Liver (tissue), 3 donors: ENCODE results near the gene MYO16.

ENCODE experiments used
- EGR1 ChIP-seq, 2 donors: IDR thresholded peaks; 2 replicates each; pipeline ENCODE4 v1.6.1; 2016 to 2018; ENCODE audit warnings: antibody characterized with exemption in 2 of 2, low read depth in 2 of 2
- FOXA1 ChIP-seq: IDR thresholded peaks from 2 replicates; pipeline ENCODE4 v1.6.1; 2016; ENCODE audit warnings: antibody characterized with exemption
- GABPA ChIP-seq, 2 donors: IDR thresholded peaks in 1 of 2; conservative IDR thresholded peaks in 1 of 2; 2 replicates each; pipeline ENCODE4 v1.6.1; 2016; ENCODE audit warnings: antibody characterized with exemption in 2 of 2, mild to moderate bottlenecking in 1 of 2, moderate library complexity in 1 of 2
- HNF4A ChIP-seq, 2 donors: conservative IDR thresholded peaks; 2 replicates each; pipeline ENCODE4 v1.6.1; 2016; ENCODE audit warnings: antibody characterized with exemption in 2 of 2, mild to moderate bottlenecking in 2 of 2
- HNF4G ChIP-seq: IDR thresholded peaks from 2 replicates; pipeline ENCODE4 v1.6.1; 2016; ENCODE audit warnings: antibody characterized with exemption
- RAD21 ChIP-seq, 2 donors: IDR thresholded peaks; 2 replicates each; pipeline ENCODE4 v1.6.1; 2016; ENCODE audit warnings: antibody characterized with exemption in 2 of 2, mild to moderate bottlenecking in 2 of 2
- RXRA ChIP-seq, 2 donors: IDR thresholded peaks; 2 replicates each; pipeline ENCODE4 v1.6.1; 2017 to 2018; ENCODE audit warnings: antibody characterized with exemption in 2 of 2, mild to moderate bottlenecking in 1 of 2
- SP1 ChIP-seq: IDR thresholded peaks from 2 replicates; pipeline ENCODE4 v1.6.1; 2018; ENCODE audit warnings: antibody characterized with exemption, mild to moderate bottlenecking
- TF ChIP-seq, protein P1 (sequence below): fragments of 150-350 bp; IDR thresholded peaks from 2 replicates; pipeline ENCODE4 v1.5.1; 2017; ENCODE audit warnings: improper control_type of control experiment, low read depth, low read length; ENCODE audit not compliant: missing input control
- TF ChIP-seq, protein P2 (sequence below): IDR thresholded peaks from 2 replicates; pipeline ENCODE4 v1.6.1; 2016; ENCODE audit warnings: antibody characterized with exemption, mild to moderate bottlenecking
- TF ChIP-seq, protein P3 (sequence below): IDR thresholded peaks from 2 replicates; pipeline ENCODE4 v1.6.1; 2016; ENCODE audit warnings: antibody characterized with exemption
- donor health status: healthy.
- donor health status: healthy.

DNA sequence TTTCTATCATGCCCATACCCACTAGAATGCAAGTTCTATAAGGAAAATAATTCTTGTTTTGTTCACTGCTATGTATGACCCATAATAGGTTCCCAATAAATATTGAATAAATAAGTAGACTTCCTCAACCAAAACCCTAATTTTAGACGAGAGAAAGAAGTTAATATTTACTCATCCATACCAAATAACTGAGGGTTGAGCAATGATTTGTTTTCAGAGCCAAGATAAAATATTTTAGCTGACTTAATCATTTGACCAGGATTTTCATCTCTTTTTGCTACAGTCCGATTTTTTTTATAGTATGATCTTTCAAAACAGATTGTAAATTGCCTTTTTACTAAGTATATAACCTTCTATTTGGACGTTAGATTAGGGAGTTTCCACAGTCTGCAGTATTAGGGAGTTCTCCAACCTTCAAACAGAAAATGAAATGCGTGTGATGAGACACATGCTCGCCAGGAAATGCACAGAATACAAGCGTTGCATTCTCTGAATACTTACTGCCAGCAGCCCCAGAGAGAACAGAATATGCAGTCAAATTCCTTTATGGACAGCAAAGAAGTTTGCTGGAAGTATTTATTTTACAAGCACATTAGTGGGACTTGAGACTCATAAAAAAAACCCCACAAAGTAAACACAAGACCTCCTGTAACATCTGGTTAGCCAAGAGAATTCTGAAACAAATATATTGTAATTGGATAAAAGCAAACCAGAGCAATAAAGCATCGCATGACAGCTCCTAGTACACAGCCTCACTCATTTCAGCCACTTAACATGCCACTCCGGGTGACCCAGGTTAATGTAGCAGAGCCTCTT lies 230.0 kb downstream of the MYO16 start:
- TF ChIP-seq, protein P1, sequence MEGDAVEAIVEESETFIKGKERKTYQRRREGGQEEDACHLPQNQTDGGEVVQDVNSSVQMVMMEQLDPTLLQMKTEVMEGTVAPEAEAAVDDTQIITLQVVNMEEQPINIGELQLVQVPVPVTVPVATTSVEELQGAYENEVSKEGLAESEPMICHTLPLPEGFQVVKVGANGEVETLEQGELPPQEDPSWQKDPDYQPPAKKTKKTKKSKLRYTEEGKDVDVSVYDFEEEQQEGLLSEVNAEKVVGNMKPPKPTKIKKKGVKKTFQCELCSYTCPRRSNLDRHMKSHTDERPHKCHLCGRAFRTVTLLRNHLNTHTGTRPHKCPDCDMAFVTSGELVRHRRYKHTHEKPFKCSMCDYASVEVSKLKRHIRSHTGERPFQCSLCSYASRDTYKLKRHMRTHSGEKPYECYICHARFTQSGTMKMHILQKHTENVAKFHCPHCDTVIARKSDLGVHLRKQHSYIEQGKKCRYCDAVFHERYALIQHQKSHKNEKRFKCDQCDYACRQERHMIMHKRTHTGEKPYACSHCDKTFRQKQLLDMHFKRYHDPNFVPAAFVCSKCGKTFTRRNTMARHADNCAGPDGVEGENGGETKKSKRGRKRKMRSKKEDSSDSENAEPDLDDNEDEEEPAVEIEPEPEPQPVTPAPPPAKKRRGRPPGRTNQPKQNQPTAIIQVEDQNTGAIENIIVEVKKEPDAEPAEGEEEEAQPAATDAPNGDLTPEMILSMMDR: no peak
- no peak for TF ChIP-seq RXRA (IDR thresholded peaks at IDR 0.05)
- TF ChIP-seq SP1: no peak
- no peak for TF ChIP-seq EGR1 (IDR thresholded peaks at IDR 0.05; ENCODE audit: low read depth in 2 of 2)
- TF ChIP-seq, protein P2, sequence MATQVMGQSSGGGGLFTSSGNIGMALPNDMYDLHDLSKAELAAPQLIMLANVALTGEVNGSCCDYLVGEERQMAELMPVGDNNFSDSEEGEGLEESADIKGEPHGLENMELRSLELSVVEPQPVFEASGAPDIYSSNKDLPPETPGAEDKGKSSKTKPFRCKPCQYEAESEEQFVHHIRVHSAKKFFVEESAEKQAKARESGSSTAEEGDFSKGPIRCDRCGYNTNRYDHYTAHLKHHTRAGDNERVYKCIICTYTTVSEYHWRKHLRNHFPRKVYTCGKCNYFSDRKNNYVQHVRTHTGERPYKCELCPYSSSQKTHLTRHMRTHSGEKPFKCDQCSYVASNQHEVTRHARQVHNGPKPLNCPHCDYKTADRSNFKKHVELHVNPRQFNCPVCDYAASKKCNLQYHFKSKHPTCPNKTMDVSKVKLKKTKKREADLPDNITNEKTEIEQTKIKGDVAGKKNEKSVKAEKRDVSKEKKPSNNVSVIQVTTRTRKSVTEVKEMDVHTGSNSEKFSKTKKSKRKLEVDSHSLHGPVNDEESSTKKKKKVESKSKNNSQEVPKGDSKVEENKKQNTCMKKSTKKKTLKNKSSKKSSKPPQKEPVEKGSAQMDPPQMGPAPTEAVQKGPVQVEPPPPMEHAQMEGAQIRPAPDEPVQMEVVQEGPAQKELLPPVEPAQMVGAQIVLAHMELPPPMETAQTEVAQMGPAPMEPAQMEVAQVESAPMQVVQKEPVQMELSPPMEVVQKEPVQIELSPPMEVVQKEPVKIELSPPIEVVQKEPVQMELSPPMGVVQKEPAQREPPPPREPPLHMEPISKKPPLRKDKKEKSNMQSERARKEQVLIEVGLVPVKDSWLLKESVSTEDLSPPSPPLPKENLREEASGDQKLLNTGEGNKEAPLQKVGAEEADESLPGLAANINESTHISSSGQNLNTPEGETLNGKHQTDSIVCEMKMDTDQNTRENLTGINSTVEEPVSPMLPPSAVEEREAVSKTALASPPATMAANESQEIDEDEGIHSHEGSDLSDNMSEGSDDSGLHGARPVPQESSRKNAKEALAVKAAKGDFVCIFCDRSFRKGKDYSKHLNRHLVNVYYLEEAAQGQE: no peak
- TF ChIP-seq, protein P3, sequence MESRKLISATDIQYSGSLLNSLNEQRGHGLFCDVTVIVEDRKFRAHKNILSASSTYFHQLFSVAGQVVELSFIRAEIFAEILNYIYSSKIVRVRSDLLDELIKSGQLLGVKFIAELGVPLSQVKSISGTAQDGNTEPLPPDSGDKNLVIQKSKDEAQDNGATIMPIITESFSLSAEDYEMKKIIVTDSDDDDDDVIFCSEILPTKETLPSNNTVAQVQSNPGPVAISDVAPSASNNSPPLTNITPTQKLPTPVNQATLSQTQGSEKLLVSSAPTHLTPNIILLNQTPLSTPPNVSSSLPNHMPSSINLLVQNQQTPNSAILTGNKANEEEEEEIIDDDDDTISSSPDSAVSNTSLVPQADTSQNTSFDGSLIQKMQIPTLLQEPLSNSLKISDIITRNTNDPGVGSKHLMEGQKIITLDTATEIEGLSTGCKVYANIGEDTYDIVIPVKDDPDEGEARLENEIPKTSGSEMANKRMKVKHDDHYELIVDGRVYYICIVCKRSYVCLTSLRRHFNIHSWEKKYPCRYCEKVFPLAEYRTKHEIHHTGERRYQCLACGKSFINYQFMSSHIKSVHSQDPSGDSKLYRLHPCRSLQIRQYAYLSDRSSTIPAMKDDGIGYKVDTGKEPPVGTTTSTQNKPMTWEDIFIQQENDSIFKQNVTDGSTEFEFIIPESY: no peak
- no peak for TF ChIP-seq RAD21 (IDR thresholded peaks at IDR 0.05)
- no peak for TF ChIP-seq HNF4A (conservative IDR thresholded peaks at IDR 0.05)
- TF ChIP-seq FOXA1: no peak
- TF ChIP-seq HNF4G: no peak
- TF ChIP-seq GABPA (IDR thresholded peaks at IDR 0.05 in 1 of 2, conservative IDR thresholded peaks at IDR 0.05 in 1 of 2): no peak
